Small intestine (tissue), 7 donors: Measurements from ENCODE around the gene EFNA4. TPM values are rescaled to one million over a fixed set of nuclear protein-coding genes. Genes with fewer than 3 reads are reported as not detected.
A peak's percentile ranks its signal among the peaks of the same experiment; 100 is the strongest.
"Not testable (repeated sequence)": the region's sequence is repeated elsewhere in the genome, so short reads cannot be mapped to it uniquely, and the experiment has no call there.

Experiments used
- DNase-seq, 2 donors: peaks; one replicate each; pipeline versions ENCODE4 v3.0.0 to v3.0.0-alpha.2; 2013
- FAIRE-seq: peaks from 2 replicates; lab custom pipeline; 2012; peaks lifted over from hg19 to GRCh38; lab: Jason Lieb, UNC
- H3K27ac ChIP-seq, 3 donors: one replicate each; pipeline ENCODE4 v1.5.1; 2013; ENCODE audit warnings: low read length in 2 of 3, mild to moderate bottlenecking in 2 of 3, control low read depth in 1 of 3, inconsistent platforms in 1 of 3, low read depth in 1 of 3, moderate library complexity in 1 of 3
- H3K27me3 ChIP-seq, 3 donors: one replicate each; pipeline ENCODE4 v1.6.1; 2013; ENCODE audit warnings: low read length in 3 of 3, inconsistent platforms in 1 of 3; ENCODE audit not compliant: control insufficient read depth in 3 of 3, insufficient read depth in 3 of 3
- H3K36me3 ChIP-seq, 3 donors: one replicate each; pipeline ENCODE4 v1.6.1; 2013; ENCODE audit warnings: low read length in 3 of 3, inconsistent platforms in 1 of 3, low read depth in 1 of 3, mild to moderate bottlenecking in 1 of 3, moderate library complexity in 1 of 3; ENCODE audit not compliant: control insufficient read depth in 3 of 3, insufficient read depth in 2 of 3
- H3K4me1 ChIP-seq, 3 donors: one replicate each; pipeline ENCODE4 v1.6.1; 2013; ENCODE audit warnings: low read length in 2 of 3, inconsistent platforms in 1 of 3, low read depth in 1 of 3, mild to moderate bottlenecking in 1 of 3, moderate library complexity in 1 of 3; ENCODE audit not compliant: control insufficient read depth in 3 of 3, insufficient read depth in 2 of 3
- H3K4me3 ChIP-seq, 3 donors: one replicate each; pipeline ENCODE4 v1.5.1; 2013; ENCODE audit warnings: low read length in 3 of 3, control low read depth in 1 of 3, inconsistent platforms in 1 of 3, low read depth in 1 of 3, mild to moderate bottlenecking in 1 of 3, moderate library complexity in 1 of 3
- H3K9me3 ChIP-seq, 2 donors: one replicate each; pipeline ENCODE4 v1.6.1; 2013; ENCODE audit warnings: low read depth in 1 of 2, low read length in 1 of 2; ENCODE audit not compliant: control insufficient read depth in 2 of 2, insufficient read depth in 1 of 2
- WGBS, 3 donors: extraction: QIAGEN DNeasy Blood & Tissue Kit; methylation state at CpG; one replicate each; pipeline ENCODE4 v1.1.7; 2013; 5-methylcytosine and 5-hydroxymethylcytosine counted together
- polyA plus RNA-seq, 4 donors: library from polyadenylated mRNA; stranded (reverse) in 3 of 4; unstranded in 1 of 4; fragments of 200-250 nt in 3 of 4; fragments of 120-200 nt in 1 of 4; gene quantifications; one replicate each; pipeline versions ENCODE4 v1.2.1 to v1.2.3, GENCODE V29; 2013
- donor health status: healthy with polysubstance abuse.
- donor health status: control.
- donor health status: control.
- donor health status: Bipolar disorder and iron deficiency.
- donor health status: healthy.

EFNA4 gene
- polyA plus RNA-seq, 4 donors, result 16.8 to 41.3 (median 17.4) TPM

DNA sequence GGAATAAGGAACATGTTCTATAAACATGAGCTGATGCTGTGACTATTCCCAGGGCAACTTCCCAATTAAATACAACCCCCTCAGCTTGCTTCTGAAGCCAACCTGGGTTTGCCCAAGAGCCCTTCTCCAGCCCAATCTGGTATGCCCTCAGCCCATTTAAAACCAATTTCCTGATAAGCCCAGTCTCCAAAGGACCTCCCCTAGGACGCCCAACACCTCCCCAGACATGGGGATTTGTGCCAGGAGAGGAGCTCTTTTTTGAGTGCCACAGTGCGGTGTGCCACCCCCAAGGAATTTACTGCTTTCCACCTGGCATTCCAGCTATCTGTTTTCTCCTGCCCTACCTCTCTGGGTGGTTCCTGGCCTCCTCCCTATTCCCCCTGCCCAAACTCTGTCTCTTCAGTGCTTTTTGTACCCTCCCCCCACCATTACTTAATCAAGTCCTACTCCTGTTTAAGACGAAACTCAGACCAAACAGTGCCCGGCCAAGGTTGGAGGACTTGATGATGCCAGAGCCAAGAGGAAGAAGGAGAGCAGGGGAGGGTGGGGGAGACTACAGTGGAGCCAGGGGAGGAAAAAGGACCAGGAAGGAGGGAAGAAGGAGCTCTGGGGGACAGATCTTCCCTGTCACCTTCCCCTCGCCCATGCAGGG, 52.7 kb downstream of the EFNA4 start:
- no peak overlapping the region for H3K4me3 ChIP-seq
- peaks cover 0 to 15% (median 5%) of the 10 kb centered on the region in 3 donors for H3K4me1 ChIP-seq
- FAIRE-seq, result no peak
- H3K27me3 ChIP-seq, result no peaks in the 10 kb centered on the region
- no peak overlapping the region for H3K27ac ChIP-seq
- WGBS, 3 donors, result 34 to 71% (median 57%) methylated on average over 5 of the region's 5 CpGs
- H3K9me3 ChIP-seq, result no peaks in the 10 kb centered on the region
- H3K36me3 ChIP-seq, result no peaks in the 10 kb centered on the region
- no peak for DNase-seq

- peaks cover 0 to 10% (median 5%) of the 10 kb centered on the region in 3 donors for H3K4me1 ChIP-seq
- 22 to 49% (median 28%) methylated on average over 4 of the region's 4 CpGs for WGBS, 3 donors
- H3K36me3 ChIP-seq, result no peaks in the 10 kb centered on the region
- FAIRE-seq, result no peak
- DNase-seq, result peak; percentile 15 to 30
- no peak overlapping the region for H3K27ac ChIP-seq
- no peaks in the 10 kb centered on the region for H3K9me3 ChIP-seq
- no peaks in the 10 kb centered on the region for H3K27me3 ChIP-seq
- no peak overlapping the region for H3K4me3 ChIP-seq
Observed at GRCh38 chr1:155117610-155118009, 54.1 kb downstream of the EFNA4 start.

GRCh38 chr1:155118090-155118489, 54.5 kb downstream of the EFNA4 start:
- 76 to 86% (median 85%) methylated on average over 7 of the region's 7 CpGs for WGBS, 3 donors
- not testable (repeated sequence) for FAIRE-seq

More at GRCh38 chr1:155118090-155118489, 54.5 kb downstream of the EFNA4 start:
- not testable (repeated sequence) for DNase-seq, H3K27ac ChIP-seq, H3K36me3 ChIP-seq, H3K27me3 ChIP-seq, H3K9me3 ChIP-seq, H3K4me3 ChIP-seq
- peaks cover 0 to 10% (median 5%) of the 10 kb centered on the region in 3 donors for H3K4me1 ChIP-seq

Other genes with a start within 250 kb of the EFNA4 start
- 1 to 10 TPM in 2 of 4 donors, under 1 TPM in 2; 0.27 to 1.6 (median 0.94) TPM for gene KCNN3, start 193.5 kb upstream of the EFNA4 start, polyA plus RNA-seq
- 100 to 1,000 TPM in 1 of 4 donors, 10 to 100 TPM in 3; 44.8 to 120 (median 76.0) TPM for gene PMVK, start 127.0 kb upstream of the EFNA4 start, polyA plus RNA-seq
- 10 to 100 TPM; 31.9 to 97.8 (median 37.8) TPM for gene PBXIP1, start 107.6 kb upstream of the EFNA4 start, polyA plus RNA-seq
- 10 to 100 TPM; 22.1 to 34.7 (median 24.8) TPM for gene PYGO2, start 102.0 kb upstream of the EFNA4 start, polyA plus RNA-seq
- gene SHC1, start 93.0 kb upstream of the EFNA4 start, polyA plus RNA-seq, result 10 to 100 TPM; 59.7 to 84.8 (median 66.7) TPM
- gene CKS1B, start 89.1 kb upstream of the EFNA4 start, polyA plus RNA-seq, result 100 to 1,000 TPM in 1 of 4 donors, 10 to 100 TPM in 3; 63.7 to 117 (median 75.6) TPM
- gene FLAD1, start 80.4 kb upstream of the EFNA4 start, polyA plus RNA-seq, result 10 to 100 TPM; 25.1 to 51.4 (median 34.4) TPM
- gene LENEP, start 70.2 kb upstream of the EFNA4 start, polyA plus RNA-seq, result under 1 TPM in 1 of 4 donors, not detected in 3; 0.64 TPM
- gene ZBTB7B, start 60.9 kb upstream of the EFNA4 start, polyA plus RNA-seq, result 100 to 1,000 TPM in 2 of 4 donors, 10 to 100 TPM in 2; 51.5 to 222 (median 115) TPM
- gene DCST2, start 30.0 kb upstream of the EFNA4 start, polyA plus RNA-seq, result 10 to 100 TPM in 2 of 4 donors, 1 to 10 TPM in 2; 1.9 to 27.1 (median 10.6) TPM
- under 1 TPM in 2 of 4 donors, not detected in 2; 0.10 to 0.56 TPM for gene DCST1, start 29.9 kb upstream of the EFNA4 start, polyA plus RNA-seq
- 100 to 1,000 TPM in 3 of 4 donors, 10 to 100 TPM in 1; 24.9 to 206 (median 147) TPM for gene ADAM15, start 12.4 kb upstream of the EFNA4 start, polyA plus RNA-seq
- gene EFNA3, start 15.1 kb downstream of the EFNA4 start, polyA plus RNA-seq, result 1 to 10 TPM; 2.0 to 7.0 (median 5.4) TPM
- 100 to 1,000 TPM in 3 of 4 donors, 10 to 100 TPM in 1; 50.6 to 166 (median 145) TPM for gene EFNA1, start 64.1 kb downstream of the EFNA4 start, polyA plus RNA-seq
- gene SLC50A1, start 72.1 kb downstream of the EFNA4 start, polyA plus RNA-seq, result 10 to 100 TPM; 44.6 to 99.5 (median 61.9) TPM
- 100 to 1,000 TPM in 3 of 4 donors, 10 to 100 TPM in 1; 68.5 to 306 (median 238) TPM for gene DPM3, start 76.8 kb downstream of the EFNA4 start, polyA plus RNA-seq
- 100 to 1,000 TPM; 144 to 286 (median 201) TPM for gene KRTCAP2, start 109.6 kb downstream of the EFNA4 start, polyA plus RNA-seq
- gene TRIM46, start 110.1 kb downstream of the EFNA4 start, polyA plus RNA-seq, result under 1 TPM in 3 of 4 donors, not detected in 1; 0.27 to 0.64 (median 0.57) TPM
- 10 to 100 TPM; 11.3 to 24.9 (median 14.8) TPM for gene THBS3, start 144.2 kb downstream of the EFNA4 start, polyA plus RNA-seq
- 10 to 100 TPM; 40.0 to 72.2 (median 49.4) TPM for gene MTX1, start 145.0 kb downstream of the EFNA4 start, polyA plus RNA-seq
- gene ENTREP3, start 191.7 kb downstream of the EFNA4 start, polyA plus RNA-seq, result 10 to 100 TPM; 14.3 to 21.3 (median 16.8) TPM
- gene SCAMP3, start 198.6 kb downstream of the EFNA4 start, polyA plus RNA-seq, result 10 to 100 TPM; 32.7 to 61.8 (median 53.8) TPM
- 10 to 100 TPM; 27.0 to 66.9 (median 37.7) TPM for gene CLK2, start 209.8 kb downstream of the EFNA4 start, polyA plus RNA-seq
- 10 to 100 TPM in 2 of 4 donors, 1 to 10 TPM in 2; 4.0 to 15.0 (median 8.1) TPM for gene HCN3, start 213.7 kb downstream of the EFNA4 start, polyA plus RNA-seq
- gene PKLR, start 237.7 kb downstream of the EFNA4 start, polyA plus RNA-seq, result 10 to 100 TPM in 1 of 4 donors, 1 to 10 TPM in 3; 3.8 to 69.0 (median 7.4) TPM
- 100 to 1,000 TPM; 172 to 343 (median 195) TPM for gene FDPS, start 245.1 kb downstream of the EFNA4 start, polyA plus RNA-seq